DMS 273 (cell line): ENCODE results near the gene LRRFIP1.
"Not testable (repeated sequence)": the region's sequence is repeated elsewhere in the genome, so short reads cannot be mapped to it uniquely, and the experiment has no call there.

Experiments
- DNase-seq: peaks from one replicate; lab custom pipeline; 2025; ENCODE audit not compliant: unreplicated experiment; lab: John Stamatoyannopoulos, UW

LRRFIP1 gene

DNA sequence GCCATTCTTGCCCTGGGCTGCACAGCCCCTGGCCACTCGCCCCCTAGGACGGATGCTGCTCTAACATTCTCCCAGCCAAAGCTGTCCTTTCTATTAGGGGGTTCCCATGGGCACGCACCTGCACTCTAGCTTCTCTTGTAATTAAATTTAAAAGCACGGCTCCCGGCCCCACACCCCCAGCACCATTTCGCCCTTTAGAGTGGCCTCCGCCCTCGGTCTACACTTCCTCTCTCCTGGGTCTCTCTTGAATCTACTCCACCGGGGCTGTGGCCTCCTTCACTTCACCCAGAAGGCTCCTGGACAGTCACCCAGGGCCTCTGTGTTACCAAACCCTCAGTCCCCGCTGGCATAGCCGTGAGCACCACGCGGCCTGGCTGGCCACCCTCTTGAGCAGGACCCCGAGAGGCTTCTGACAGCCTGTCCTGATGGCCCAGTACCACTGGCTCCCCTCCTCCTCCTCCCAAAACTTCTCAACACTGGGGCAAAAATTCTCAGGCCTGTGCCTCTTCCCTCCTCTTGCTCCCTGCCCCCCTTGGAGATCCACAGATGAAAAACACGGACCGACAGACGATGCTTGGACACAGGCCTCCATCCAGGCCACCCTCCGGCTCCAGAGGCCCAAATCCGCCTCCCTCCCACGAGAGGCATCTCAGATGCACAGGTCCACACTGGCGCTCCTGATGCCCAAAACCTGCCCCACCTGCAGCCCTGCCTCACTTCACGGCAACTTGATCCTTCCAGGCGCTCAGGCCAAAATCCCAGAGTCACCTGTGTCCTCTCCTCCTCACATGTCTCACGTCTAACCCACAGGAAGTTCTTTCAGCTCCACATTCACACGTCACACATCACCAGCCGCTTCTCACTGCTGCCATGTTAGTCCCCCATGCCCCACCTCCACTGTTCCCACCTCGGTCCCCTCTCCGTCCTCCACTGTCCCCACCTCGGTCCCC, 29.9 kb upstream of the LRRFIP1 start:
- no peak for DNase-seq

GRCh38 chr2:237598468-237599208, 28.7 kb upstream of the LRRFIP1 start:
- DNase-seq: no peak

- DNase-seq: no peak
Measured at GRCh38 chr2:237599465-237600110, 27.8 kb upstream of the LRRFIP1 start.

GRCh38 chr2:237600205-237600846, 27.1 kb upstream of the LRRFIP1 start:
- DNase-seq: no peak

- no peak for DNase-seq
Measured at GRCh38 chr2:237601453-237602116, 25.8 kb upstream of the LRRFIP1 start.

- no peak for DNase-seq
Measured at GRCh38 chr2:237602409-237602808, 25.0 kb upstream of the LRRFIP1 start.

- DNase-seq: no peak
Measured at GRCh38 chr2:237603049-237603717, 24.2 kb upstream of the LRRFIP1 start.

DNA sequence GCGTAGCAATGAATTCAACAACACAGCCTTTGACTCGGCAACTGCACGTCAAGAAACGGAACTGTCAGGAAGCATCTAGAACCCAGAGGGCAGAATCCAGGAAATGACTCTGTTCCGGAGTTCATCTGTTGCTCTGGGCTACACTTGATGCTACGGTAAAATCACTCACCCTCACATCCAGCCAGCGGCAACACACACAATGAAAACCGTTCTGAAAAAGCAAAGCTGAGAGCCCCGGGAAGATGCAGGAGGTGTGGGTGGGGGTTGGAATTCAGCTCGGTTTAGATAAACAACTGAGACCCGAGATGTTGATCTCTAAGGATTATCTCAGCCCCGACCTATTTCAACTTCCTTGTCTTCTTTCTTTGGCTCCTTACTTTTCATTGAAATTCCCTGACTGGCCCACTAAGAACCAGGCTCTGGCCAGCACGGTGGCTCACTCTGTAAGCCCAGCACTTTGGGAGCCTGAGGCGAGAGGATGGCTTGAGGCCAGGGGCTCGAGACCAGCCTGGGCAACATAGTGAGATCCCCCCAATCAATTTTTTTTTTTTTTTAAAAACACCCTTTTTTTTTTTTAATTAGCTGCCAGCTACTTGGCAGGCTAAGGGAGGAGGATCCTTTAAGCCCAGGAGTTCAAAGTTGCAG, 23.5 kb upstream of the LRRFIP1 start:
- no peak for DNase-seq

- no peak for DNase-seq
Measured at GRCh38 chr2:237604391-237604790, 23.0 kb upstream of the LRRFIP1 start.

DNA sequence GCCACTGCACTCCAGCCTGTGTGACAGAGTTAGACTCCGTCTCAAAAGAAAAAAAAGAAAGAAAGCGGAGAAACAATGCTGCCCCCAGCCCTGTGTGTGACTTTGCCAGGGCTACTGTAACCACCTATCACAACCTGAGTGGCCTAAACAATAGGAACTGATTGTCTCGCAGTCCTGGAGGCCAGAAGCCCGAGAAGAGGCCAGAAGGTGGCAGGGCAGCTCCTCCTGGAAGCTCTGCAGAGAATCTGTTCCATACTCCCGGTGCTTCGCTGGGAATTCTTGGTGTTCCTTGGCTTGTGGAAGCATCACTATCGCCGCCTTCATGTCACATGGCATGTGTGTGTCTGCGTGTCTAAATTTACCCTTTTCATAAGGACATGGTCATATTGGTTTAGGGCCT, 22.4 kb upstream of the LRRFIP1 start:
- peak; percentile 20 for DNase-seq

DNA sequence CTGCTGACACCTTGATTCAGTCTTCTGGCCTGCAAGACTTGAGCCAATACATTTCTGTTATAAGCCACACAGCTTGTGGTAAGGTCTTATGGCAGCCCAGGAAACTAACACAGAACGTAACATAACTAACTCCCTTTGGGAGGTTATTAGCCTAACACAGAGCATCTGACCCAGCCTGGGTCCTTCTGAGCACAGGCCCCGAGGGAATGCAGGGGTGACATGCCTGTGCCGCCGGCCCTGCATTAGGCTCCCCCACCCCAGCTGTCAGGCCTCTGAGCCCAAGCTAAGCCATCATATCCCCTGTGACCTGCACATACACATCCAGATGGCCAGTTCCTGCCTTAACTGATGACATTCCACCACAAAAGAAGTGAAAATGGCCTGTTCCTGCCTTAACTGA, 20.9 kb upstream of the LRRFIP1 start:
- DNase-seq: not testable (repeated sequence)

DNA sequence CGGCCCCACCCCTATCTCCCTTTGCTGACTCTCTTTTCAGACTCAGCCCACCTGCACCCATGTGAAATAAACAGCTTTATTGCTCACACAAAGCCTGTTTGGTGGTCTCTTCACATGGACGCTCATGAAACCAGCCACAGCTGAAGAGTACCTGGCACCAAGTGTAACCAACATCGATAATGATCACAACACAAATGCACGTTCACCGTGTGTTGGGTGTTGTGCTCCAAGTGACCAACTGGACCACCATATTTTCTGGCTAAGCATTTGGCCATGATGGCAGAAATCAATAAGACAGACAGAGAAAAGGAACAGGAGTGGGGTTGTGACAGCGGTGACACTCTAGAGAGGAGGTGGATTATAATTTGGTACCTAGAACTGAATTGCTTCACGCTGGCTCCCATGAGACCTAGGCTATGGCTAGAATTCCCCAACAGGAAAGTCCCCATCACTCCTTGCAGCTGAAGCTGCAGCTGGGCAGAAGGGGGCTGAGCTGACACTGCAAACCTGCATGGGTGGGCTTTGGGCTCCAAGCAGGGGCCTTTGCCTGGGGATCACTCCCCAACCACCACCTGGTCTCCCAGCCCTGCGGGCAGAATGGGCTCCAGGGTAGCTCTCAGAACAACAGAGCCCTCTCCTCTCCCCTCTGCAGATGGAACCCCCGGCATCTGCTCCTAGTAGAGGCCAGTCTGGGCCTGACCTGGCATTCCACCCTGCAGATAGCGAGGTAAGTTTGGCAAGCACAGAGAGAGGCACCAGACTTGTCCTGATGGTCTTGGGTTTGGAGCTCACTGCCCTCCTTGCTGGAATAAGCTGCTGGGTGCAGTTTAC, 14.6 kb upstream of the LRRFIP1 start:
- no peak for DNase-seq

DNA sequence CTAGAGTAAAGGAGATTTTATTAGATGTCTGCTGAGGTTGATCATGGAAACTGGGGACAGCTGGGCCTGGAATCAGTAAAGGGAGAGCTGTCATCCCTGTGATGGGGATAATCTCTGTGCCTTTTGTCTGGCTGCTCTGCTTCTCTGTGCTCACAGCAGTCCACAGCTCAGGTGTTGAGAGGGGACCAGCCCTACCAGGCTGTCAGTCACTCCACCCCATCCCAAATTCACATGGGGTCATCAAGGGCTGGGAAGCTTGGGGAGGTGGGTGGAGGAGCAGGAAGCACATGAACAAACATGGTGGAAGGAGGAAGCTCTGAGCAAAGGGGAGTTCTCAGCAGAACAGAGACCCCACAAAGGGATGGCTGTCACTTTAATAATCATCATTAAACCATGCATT, 13.7 kb upstream of the LRRFIP1 start:
- DNase-seq: no peak

DNA sequence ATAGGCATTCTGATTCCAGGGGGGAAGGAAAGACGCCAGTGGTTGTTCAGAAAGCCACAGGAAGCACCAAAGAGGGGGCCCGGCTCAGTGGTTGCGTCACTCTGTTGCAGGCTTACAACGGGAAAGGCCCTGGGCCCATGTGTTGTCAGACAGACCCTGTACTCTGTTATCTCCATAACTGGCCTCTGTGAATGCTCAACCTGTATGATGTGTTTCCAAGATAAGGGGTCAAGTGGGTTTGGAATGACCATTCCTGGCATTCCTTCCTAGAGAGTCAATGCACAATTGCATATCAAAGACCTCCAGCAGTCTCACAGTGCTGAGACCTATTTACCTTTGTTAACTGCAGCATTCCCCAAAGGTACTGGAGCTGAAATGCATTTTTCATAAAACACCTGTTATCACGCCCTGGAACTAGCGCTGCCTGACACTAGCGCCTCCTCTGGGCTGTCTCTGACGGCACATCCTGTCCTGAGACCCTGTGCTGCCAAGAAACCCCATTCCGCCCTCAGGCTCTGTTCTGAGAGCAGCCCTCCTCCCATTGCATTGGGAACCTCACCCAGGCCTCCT, 13.2 kb upstream of the LRRFIP1 start:
- DNase-seq: no peak

DNA sequence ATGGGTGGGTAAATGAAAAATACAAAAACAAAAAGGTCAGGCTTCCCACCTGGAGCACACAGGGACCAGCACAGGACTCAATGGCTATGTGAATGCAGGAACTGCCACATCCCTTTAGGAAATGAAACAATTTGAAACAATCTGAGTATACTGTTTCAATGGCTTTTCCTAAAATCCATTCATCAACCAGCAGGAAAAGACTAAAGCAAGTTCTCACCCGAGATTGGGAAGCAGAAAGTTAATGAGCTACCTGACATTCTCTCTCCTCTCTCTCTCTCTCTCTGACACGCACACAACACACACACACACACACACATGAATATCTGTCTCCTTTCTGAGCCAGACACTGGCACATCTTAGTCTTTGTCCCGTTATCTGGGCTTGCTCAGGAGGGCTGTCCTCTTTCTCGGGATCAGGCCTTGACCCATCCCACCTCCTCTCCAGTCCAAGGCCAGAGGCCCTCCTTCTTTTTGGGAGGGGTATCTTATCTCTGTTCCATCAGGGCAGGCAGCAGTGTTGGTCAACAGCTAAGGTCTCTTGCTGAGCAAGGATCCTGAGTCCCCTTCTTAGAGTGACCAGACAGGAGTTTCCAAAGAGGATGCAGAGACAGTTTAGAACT, 11.6 kb upstream of the LRRFIP1 start:
- no peak for DNase-seq

GRCh38 chr2:237616373-237616733, 11.0 kb upstream of the LRRFIP1 start:
- DNase-seq: no peak

- no peak for DNase-seq
Measured at GRCh38 chr2:237616734-237617586, 10.4 kb upstream of the LRRFIP1 start.
